HUES6 (cell line): Measurements from ENCODE around the gene TM4SF20.

Source experiments
- H3K27ac ChIP-seq: 2 replicates; pipeline ENCODE4 v1.7.0; 2013; ENCODE audit warnings: low read depth, mild to moderate bottlenecking, low read length, inconsistent platforms
- H3K27me3 ChIP-seq: 2 replicates; pipeline ENCODE4 v1.6.1; 2013; ENCODE audit warnings: low read length; ENCODE audit not compliant: control insufficient read depth, insufficient read depth
- H3K36me3 ChIP-seq: 2 replicates; pipeline ENCODE4 v1.6.1; 2013; ENCODE audit warnings: low read length; ENCODE audit not compliant: control insufficient read depth, insufficient read depth
- H3K4me1 ChIP-seq: 2 replicates; pipeline ENCODE4 v1.6.1; 2013; ENCODE audit warnings: low read length; ENCODE audit not compliant: control insufficient read depth, insufficient read depth
- H3K4me3 ChIP-seq: 2 replicates; pipeline ENCODE4 v1.5.1; 2013; ENCODE audit warnings: low read depth, low read length
- H3K9ac ChIP-seq: one replicate; pipeline ENCODE4 v1.6.1; 2013; ENCODE audit warnings: mild to moderate bottlenecking, low read length
- H3K9me3 ChIP-seq: 2 replicates; pipeline ENCODE4 v1.6.1; 2013; ENCODE audit warnings: low read depth, low read length; ENCODE audit not compliant: control insufficient read depth, insufficient read depth

The TM4SF20 gene

DNA sequence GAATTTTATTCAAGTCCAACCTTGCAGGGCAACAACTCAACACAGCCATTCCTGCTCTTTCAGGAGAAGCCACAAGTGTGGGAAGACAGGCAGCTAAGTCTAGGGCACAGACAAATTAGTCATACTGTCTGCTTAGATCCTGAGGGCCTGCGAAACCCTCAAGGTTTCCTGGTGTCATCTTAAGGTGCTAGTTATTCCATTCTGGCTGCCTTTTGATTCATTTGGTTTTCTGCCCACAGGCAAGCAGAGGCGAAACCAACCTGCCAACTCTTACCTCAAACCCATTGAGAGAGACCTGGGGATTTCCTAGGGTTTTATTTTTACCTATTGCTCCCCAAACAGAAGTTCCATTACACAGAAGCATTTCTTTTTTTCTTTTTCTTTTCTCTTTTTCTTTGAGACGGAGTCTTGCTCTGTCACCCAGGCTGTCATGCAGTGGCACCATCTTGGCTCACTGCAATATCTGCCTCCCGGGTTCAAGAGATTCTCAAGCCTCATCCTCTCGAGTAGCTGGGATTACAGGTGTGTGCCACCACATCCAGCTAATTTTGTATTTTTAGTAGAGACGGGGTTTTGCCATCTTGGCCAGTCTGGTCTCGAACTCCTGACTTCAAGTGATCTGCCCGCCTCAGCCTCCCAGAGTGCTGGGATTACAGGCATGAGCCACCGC lies 32.3 kb upstream of the TM4SF20 start:
- Histone ChIP-seq H3K9ac (no peak overlapping the region), H3K4me1 (peaks cover 4% of the 10 kb centered on the region; the same call in 1 of the 2 replicates), H3K4me3 (no peak overlapping the region), H3K9me3 (no peaks in the 10 kb centered on the region), H3K36me3 (no peaks in the 10 kb centered on the region), H3K27me3 (no peaks in the 10 kb centered on the region), H3K27ac (no peak overlapping the region)

DNA sequence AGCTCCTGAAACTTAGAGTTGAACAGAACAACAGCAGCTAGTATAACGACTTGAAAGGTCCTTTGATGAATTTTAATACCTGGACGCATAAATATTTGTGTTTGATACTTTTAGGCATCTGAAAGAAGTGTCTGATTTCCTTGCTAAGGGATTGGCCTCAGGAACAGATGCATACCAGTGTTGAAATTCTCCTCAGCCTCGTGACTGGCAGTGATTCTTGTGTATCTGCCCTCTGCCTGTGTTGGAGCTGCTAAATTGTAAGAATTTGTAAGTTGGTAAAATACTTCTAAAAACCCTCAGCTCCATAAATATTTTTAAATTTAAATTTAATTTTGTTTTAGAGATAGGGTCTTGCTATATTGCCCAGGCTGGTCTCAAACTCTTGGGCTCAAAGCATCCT lies 31.1 kb upstream of the TM4SF20 start:
- Histone ChIP-seq H3K9ac (no peak overlapping the region), H3K27ac (no peak overlapping the region), H3K4me3 (no peak overlapping the region), H3K9me3 (no peaks in the 10 kb centered on the region), H3K36me3 (no peaks in the 10 kb centered on the region), H3K27me3 (no peaks in the 10 kb centered on the region), H3K4me1 (peaks cover 7% of the 10 kb centered on the region; the same call in 1 of the 2 replicates)

DNA sequence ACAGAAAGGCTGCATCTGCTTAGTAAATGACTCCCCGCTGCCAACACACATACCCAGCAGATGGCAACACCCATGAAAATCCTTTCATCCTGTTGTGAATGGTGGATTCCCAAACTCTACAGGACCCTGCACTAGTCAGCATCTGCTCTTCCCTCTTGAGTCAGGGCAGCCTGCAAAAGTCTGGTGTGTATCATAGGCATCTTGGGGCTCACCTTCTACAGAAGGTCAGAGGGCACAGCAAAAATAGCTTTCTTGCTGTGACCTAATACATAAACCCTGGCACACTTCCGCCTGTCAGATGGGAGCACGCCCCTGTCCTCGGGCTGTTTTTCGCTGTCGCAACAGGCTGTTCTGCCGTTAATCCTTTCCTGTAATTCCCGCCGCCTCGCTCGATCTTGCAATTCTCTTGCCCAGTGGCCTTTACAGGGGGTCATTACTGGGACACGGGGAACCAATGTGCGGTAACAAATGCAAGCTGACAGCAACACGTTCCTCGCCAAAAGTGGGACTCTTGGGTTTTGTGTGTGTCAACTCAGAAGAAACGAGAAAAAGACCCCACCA lies 28.6 kb upstream of the TM4SF20 start:
- Histone ChIP-seq H3K36me3 (no peaks in the 10 kb centered on the region), H3K4me3 (no peak overlapping the region), H3K27me3 (no peaks in the 10 kb centered on the region), H3K9ac (no peak overlapping the region), H3K4me1 (peaks cover 7% of the 10 kb centered on the region; the same call in 1 of the 2 replicates), H3K9me3 (no peaks in the 10 kb centered on the region), H3K27ac (no peak overlapping the region)

DNA sequence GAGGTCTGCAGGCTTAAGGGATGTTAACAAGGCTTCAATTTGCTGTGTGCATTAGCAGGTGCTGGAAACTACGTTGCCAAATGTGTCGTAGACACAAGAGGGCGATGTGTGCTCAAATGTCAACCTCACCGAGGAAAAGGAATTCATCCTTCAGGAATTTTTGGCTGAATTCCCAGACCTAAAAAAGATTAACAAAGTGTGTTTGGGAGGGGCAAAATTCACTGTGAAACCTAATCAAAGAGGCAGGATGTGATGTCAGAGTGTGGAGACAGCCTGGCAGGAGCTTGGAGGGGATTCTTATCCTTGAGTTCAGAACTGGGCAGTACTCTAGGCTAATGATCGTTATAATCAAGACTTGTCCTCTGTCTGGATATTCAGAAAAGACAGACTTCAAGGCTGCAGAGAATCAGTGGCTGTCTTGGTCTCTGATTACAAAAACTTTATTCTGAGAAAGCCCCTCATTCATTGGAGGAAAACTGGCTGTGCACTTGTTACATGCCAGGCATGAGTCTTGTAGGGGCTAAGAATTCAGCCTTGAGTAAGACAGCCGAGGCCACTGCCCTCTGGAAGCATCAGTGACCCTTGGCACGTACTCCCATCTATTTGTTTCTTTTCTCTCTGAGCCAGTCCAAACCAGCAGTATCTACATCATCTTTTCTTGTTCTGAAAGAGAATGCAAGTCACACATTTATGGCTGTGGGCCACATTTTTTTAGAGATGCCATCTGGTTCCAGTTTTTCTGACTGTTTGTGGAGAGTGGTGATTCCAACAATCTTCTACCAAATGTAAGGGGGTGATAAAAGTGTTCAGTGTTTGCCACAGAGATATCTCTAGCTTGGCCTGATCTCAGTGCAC lies 27.3 kb upstream of the TM4SF20 start:
- no peak overlapping the region for H3K4me3 ChIP-seq
- no peaks in the 10 kb centered on the region for H3K9me3 ChIP-seq
- H3K27ac ChIP-seq = peak overlapping the region; percentile 9; the same call in 1 of the 2 replicates
- H3K4me1 ChIP-seq = peaks cover 7% of the 10 kb centered on the region; the same call in 1 of the 2 replicates
- H3K27me3 ChIP-seq = no peaks in the 10 kb centered on the region
- H3K36me3 ChIP-seq = no peaks in the 10 kb centered on the region
- H3K9ac ChIP-seq = peak overlapping the region; percentile 0

DNA sequence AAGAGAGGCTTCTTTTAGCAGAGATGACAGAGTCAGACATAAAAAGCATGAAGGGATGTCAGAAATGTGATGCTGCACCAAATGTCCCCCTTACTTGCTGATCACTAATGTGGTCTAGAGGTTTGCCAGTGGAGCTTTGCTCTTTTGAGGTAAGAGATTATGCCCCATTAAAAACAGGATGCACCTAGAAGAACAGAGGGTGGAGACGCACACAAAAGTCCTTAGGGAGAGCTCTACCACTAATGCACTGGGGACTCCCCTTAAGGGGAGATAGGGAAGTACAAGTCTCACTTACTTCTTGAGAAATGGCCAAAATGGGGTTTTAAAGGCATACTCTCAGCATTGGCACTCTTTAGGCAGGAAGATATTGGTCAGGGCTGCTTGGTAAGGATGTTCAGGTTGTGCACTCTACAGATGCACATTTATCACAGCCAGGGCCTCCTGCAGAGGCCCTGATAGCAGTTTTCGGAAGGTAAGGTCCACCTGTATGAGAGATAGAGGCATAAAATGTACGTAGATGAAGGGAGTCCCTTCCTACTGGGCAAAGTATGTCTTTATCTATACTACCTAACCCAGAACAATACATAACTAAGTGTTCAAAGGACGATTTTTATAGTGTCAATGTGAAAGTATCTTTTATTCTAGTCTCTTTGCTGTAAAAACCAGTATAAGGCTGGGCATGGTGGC lies 25.6 kb upstream of the TM4SF20 start:
- H3K27ac ChIP-seq = no peak overlapping the region

DNA sequence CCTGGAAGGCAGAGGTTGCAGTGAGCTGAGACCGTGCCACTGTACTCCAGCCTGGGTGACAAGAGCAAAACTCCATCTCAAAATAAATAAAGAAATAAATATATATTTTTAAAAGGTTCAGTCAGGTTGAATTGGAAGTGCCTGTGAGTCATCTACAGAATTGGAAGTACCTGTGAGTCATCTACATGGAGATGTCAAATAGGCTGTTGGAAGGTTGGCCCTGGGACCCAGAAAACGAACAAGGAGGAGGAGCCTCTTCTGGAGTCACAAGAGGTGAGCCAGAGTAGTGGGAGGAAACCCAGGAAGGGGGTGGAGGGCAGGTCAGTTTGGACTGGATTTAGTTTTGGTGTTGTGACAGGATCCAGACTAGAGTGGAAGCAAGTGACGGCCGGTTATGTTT lies 23.9 kb upstream of the TM4SF20 start:
- peaks cover 7% of the 10 kb centered on the region; the same call in 1 of the 2 replicates for H3K4me1 ChIP-seq
- no peak overlapping the region for H3K4me3 ChIP-seq
- no peaks in the 10 kb centered on the region for H3K27me3 ChIP-seq
- no peaks in the 10 kb centered on the region for H3K9me3 ChIP-seq
- no peak overlapping the region for H3K9ac ChIP-seq
- no peak overlapping the region for H3K27ac ChIP-seq
- no peaks in the 10 kb centered on the region for H3K36me3 ChIP-seq

More for the DNA sequence above, 25.6 kb upstream of the TM4SF20 start:
- H3K9ac ChIP-seq = no peak overlapping the region
- no peaks in the 10 kb centered on the region for H3K36me3 ChIP-seq
- H3K4me3 ChIP-seq = no peak overlapping the region
- H3K27me3 ChIP-seq = no peaks in the 10 kb centered on the region
- H3K9me3 ChIP-seq = no peaks in the 10 kb centered on the region
- H3K4me1 ChIP-seq = peaks cover 7% of the 10 kb centered on the region; the same call in 1 of the 2 replicates

DNA sequence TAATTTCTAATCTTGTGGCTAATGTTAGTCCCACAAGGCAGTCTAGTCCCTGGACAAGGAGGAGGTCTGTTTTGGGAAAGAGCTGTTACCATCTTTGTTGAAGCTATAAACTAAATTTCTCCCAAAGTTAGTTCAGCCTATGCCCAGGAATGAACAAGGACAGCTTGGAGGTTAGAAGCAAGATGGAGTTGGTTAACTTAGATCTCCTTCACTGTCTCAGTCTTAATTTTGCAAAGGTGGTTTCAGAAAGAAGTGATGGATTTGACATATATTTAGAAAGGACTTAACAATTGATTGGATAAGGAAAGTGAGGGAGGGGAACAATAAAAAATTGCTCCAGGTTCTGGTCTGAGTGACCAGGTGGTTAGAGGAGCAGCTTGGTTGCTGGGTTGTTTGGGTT lies 23.2 kb upstream of the TM4SF20 start:
- Histone ChIP-seq H3K36me3 (no peaks in the 10 kb centered on the region), H3K4me1 (peaks cover 7% of the 10 kb centered on the region; the same call in 1 of the 2 replicates), H3K9ac (no peak overlapping the region), H3K4me3 (no peak overlapping the region), H3K27me3 (no peaks in the 10 kb centered on the region), H3K27ac (no peak overlapping the region), H3K9me3 (no peaks in the 10 kb centered on the region)

DNA sequence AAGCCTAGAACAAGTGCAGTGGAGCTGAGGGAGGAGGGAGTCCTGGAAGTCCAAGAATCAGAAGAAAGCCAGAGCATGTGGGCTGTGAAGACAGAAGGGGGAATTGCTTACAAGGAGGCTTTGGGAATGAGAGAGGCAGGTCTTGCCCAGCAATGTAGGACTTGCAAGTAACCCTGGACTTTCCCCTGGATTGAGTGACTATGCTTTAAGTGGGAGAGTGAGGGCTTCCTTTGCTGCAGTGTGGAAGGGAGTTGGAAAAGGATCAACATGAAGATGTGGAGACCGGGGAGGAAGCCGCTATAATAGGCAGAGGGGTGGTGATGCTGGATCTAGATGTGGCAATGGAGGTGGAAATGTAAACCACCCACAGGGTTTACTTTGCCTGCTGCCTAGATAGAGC lies 22.4 kb upstream of the TM4SF20 start:
- Histone ChIP-seq H3K4me3 (no peak overlapping the region), H3K9me3 (no peaks in the 10 kb centered on the region), H3K27me3 (no peaks in the 10 kb centered on the region), H3K36me3 (no peaks in the 10 kb centered on the region), H3K9ac (no peak overlapping the region), H3K27ac (no peak overlapping the region), H3K4me1 (peaks cover 4% of the 10 kb centered on the region; the same call in 1 of the 2 replicates)

DNA sequence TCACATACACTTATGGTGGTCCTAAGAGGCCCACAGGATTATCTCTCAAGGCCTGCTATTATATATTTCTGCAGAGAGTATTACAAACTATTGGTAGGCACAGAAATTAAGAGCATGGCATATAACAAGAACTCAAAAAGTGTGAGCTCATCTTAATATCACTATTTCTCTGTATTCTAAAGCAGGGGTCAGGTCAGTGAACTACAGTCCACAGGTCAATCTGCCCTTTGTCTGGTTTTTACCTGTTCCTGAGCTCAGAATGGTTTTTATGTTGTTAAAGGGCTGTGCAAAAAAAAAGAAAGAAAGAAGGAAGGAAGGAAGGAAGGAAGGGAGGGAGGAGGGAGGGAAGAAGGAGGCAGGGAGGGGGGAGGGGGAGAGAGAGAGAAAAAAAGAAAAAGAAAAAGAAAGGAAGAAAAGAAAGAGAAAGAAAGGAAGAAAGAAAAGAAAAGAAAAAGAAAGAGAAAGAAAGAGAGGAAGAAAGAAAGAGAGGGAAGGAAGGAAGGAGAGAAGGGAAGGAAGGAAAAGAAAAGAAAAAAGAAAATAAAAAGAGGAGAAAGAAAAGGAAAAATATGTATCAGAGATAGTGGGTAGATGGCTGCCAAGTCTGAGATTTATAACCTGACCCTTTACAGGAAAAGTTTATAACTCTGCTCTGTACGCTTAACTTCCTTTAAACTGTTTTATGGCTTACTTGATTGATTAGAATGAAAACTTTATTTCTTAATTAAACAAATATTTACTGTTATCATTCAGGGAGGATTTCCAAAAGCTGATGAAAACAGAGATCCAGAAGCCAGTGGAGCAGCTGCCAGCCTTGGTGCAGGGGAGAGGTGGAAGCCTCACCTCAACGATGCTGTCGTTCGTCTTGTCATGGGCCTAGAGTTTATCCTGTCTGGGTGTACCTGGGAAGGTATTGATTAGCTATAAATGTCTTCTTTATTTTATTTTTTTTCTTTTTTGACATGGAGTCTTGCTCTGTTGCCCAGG lies 19.9 kb upstream of the TM4SF20 start:
- Histone ChIP-seq H3K27me3 (no peaks in the 10 kb centered on the region), H3K36me3 (no peaks in the 10 kb centered on the region), H3K27ac (no peak overlapping the region), H3K9me3 (no peaks in the 10 kb centered on the region), H3K4me3 (no peak overlapping the region), H3K4me1 (no peaks in the 10 kb centered on the region), H3K9ac (no peak overlapping the region)

DNA sequence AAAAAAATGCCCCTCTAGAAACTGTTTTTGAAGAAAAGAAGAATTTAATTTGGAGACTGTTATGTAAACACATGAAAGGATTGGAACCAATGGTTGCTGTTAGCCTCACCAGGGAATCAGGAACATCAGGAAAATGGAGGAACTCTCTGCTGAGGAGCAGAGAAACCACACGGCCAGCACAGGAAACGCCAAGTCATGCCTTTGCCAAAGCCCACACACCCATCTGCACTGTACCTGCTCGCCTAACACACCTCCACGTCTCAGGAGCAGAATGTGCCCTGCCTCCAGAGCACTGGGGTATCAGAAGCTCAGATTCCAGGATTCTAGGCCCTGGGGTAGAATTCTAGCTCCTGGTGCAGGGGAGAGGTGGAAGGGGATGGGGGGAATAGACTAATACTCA lies 18.5 kb upstream of the TM4SF20 start:
- Histone ChIP-seq H3K27me3 (no peaks in the 10 kb centered on the region), H3K9ac (no peak overlapping the region), H3K4me3 (no peak overlapping the region), H3K9me3 (no peaks in the 10 kb centered on the region), H3K36me3 (no peaks in the 10 kb centered on the region), H3K27ac (no peak overlapping the region), H3K4me1 (no peaks in the 10 kb centered on the region)
